Measurements from ENCODE around the gene SPHK2.

- TF ChIP-seq, protein P1, sequence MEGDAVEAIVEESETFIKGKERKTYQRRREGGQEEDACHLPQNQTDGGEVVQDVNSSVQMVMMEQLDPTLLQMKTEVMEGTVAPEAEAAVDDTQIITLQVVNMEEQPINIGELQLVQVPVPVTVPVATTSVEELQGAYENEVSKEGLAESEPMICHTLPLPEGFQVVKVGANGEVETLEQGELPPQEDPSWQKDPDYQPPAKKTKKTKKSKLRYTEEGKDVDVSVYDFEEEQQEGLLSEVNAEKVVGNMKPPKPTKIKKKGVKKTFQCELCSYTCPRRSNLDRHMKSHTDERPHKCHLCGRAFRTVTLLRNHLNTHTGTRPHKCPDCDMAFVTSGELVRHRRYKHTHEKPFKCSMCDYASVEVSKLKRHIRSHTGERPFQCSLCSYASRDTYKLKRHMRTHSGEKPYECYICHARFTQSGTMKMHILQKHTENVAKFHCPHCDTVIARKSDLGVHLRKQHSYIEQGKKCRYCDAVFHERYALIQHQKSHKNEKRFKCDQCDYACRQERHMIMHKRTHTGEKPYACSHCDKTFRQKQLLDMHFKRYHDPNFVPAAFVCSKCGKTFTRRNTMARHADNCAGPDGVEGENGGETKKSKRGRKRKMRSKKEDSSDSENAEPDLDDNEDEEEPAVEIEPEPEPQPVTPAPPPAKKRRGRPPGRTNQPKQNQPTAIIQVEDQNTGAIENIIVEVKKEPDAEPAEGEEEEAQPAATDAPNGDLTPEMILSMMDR (IDR thresholded peaks at IDR 0.05): no peak
- TF ChIP-seq POLR2A (IDR thresholded peaks at IDR 0.05) (no peak), EP300 (IDR thresholded peaks at IDR 0.05) (no peak)
Measured at GRCh38 chr19:48615231-48616040, 3.9 kb upstream of the SPHK2 start.
